ENCODE results near the gene RRH. TPM values are rescaled to one million over a fixed set of nuclear protein-coding genes. Genes with fewer than 3 reads are reported as not detected.

Gene RRH
- total and polyA plus RNA-seq, 2 of the 13 experiments (the other 11 are each of a cell fraction or from before 2014, with no cell fraction given): 0.07 to 0.17 TPM

- TF ChIP-seq ZNF333 (CRISPR knock-in tag; IDR thresholded peaks at IDR 0.05; ENCODE audit: borderline replicate concordance) (peak; percentile 68; the same call in 1 of the 2 replicates), TAF1 (CRISPR knock-in tag; IDR thresholded peaks at IDR 0.05) (peak; percentile 61), NFYC (CRISPR knock-in tag; IDR thresholded peaks at IDR 0.05) (peak; percentile 26), ZMYM3 (CRISPR knock-in tag; IDR thresholded peaks at IDR 0.05) (0 out of 2 replicates have a peak, but pooled peaks have one; percentile 32), ZNF124 (CRISPR knock-in tag; IDR thresholded peaks at IDR 0.05) (peak; percentile 76; the same call in 1 of the 2 replicates), KDM1A (CRISPR knock-in tag; IDR thresholded peaks at IDR 0.05) (no peak), ELK4 (CRISPR knock-in tag; IDR thresholded peaks at IDR 0.05; ENCODE audit: borderline replicate concordance) (no peak), FOXK1 (CRISPR knock-in tag; IDR thresholded peaks at IDR 0.05; ENCODE audit: borderline replicate concordance, low read depth) (peak; percentile 96), NCOA2 (CRISPR knock-in tag; IDR thresholded peaks at IDR 0.05) (peak; percentile 29; the same call in 1 of the 2 replicates), ZNF747 (CRISPR knock-in tag; IDR thresholded peaks at IDR 0.05; ENCODE audit: borderline replicate concordance) (no peak), TFDP2 (CRISPR knock-in tag; IDR thresholded peaks at IDR 0.05) (peak; percentile 63), ZBTB2 (CRISPR knock-in tag; IDR thresholded peaks at IDR 0.05; ENCODE audit: low read depth) (0 out of 2 replicates have a peak, but pooled peaks have one; percentile 58), HOMEZ (CRISPR knock-in tag; IDR thresholded peaks at IDR 0.05; ENCODE audit: low read depth) (peak; percentile 42; the same call in 1 of the 2 replicates), HIVEP1 (CRISPR knock-in tag; IDR thresholded peaks at IDR 0.05) (peak; percentile 80), NONO (IDR thresholded peaks at IDR 0.05) (no peak), NONO (CRISPR knock-in tag; conservative IDR thresholded peaks at IDR 0.05) (peak; percentile 75), KAT8 (CRISPR knock-in tag; IDR thresholded peaks at IDR 0.05) (peak; percentile 98), HIC2 (CRISPR knock-in tag; IDR thresholded peaks at IDR 0.05; ENCODE audit: low read depth) (no peak), IKZF4 (CRISPR knock-in tag; IDR thresholded peaks at IDR 0.05; ENCODE audit: borderline replicate concordance, low read depth, not compliant biosample characterization) (peak; percentile 63), CREB3 (CRISPR knock-in tag; IDR thresholded peaks at IDR 0.05) (0 out of 2 replicates have a peak, but pooled peaks have one; percentile 30)
Measured at GRCh38 chr4:109815151-109816081, 12.4 kb upstream of the RRH start, which contains the start of gene GAR1 (continued).
